HG03066 (cell line): ENCODE measurements around the gene SEPSECS.
"Not testable (repeated sequence)": the region's sequence is repeated elsewhere in the genome, so short reads cannot be mapped to it uniquely, and the experiment has no call there.

Source experiments
- ATAC-seq: cut with Tn5 transposase; IDR thresholded peaks from one replicate; pipeline ENCODE4 v1.9.1; 2021; ENCODE audit warnings: low read depth; ENCODE audit not compliant: unreplicated experiment

Gene SEPSECS

DNA sequence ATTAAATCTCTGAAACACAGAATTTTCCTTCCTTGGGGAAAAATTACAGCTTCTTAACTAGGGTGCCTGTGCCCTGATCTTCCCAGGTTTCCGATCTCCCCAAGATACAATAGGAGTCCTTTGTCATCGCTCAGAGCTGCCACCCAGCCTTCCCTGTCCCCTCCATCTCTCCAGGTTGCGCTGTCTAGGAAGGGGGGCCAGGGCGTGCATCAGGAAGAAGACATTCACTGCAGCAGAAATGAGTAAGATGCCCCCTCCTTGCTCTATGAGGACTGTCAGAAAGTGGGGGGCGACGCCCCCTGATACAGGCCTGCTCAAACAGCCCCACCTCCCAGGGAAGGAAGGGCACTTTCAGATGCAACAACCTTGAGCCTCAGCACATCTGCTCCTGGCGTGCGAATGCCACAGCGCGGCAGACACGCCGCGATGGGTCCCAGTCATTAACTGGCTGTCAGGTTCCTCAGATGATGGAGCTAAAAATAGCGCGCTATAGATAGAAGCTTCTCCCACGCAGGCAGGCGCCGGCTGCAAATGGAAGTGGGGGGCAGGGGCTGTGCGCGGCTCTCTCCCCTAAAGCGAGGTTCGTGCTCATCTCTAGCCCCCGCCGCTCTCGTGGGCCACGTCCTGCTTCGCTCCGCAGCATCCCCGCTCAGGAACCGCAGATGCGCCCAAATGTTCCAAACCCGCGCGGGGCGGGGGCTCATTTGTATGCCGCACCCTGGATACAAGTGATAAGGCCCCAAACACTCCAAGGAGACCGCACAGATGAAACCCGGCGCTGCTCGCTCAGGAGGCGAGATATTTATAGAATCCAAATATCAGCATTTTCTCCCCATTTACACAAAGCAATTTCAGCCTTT, 71.9 kb downstream of the SEPSECS start:
- ATAC-seq: peak; percentile 64

DNA sequence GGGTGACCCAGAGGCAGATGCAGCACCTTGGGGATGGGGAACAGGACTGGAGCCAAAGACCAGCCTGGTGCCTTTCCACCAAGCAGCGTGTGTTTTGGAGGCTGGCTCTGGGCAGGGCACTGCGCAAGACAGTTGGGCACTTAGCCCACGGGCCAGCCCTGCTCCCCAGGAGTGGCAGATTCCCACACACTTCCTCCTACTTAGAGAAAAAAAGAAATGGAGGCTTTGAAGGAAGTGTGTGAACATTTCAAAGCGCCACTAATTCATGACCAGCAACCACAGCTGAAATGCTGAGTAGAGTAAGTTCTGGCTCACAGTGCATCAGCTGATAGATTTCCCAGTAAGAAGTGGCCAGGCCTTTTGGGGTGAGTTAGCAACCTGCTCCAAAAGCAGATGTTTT, 74.6 kb downstream of the SEPSECS start:
- ATAC-seq: no peak

DNA sequence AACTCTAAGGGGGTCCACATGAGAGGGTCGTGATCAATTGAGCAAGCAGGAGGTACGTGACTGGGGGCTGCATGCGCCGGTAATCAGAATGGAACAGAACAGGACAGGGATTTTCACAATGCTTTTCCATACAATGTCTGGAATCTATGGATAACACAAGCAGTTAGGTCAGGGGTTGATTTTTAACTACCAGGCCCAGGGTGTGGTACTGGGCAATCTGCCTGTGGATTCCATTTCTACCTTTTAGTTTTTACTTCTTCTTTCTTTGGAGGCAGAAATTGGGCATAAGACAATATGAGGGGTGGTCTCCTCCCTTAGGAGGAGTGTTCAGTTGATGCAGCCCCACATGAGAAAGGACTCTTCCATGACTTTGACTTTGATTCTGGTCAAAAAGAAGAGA, 76.8 kb downstream of the SEPSECS start:
- not testable (repeated sequence) for ATAC-seq

DNA sequence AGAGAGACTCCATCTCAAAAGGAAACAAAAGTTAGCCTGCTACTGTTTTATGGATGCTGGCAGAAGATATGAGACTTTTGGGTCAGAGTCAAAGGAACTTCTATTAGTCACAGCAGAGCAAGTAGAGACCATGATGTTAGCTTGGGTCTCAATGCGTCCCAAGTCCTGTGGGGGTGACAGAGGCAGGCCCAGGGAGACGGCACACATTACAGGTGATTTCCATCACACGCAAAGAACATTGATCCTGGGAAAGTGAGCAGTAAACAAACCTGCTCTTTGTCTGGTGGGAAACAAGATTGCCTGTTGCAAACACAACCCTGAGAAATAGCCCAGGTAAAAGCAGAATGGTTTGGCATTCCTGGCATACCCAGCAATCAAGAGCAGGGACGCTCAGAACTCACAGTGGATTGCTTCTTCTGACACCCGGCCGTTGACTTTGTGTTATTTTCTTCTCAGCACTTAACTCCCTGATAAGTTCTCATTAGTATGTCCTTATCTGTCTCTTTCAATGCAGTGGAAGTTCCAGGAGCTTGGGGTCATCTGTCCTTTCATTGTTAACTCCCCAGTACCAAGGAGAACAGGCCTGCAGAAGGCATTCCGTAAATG, 78.3 kb downstream of the SEPSECS start:
- ATAC-seq: no peak

DNA sequence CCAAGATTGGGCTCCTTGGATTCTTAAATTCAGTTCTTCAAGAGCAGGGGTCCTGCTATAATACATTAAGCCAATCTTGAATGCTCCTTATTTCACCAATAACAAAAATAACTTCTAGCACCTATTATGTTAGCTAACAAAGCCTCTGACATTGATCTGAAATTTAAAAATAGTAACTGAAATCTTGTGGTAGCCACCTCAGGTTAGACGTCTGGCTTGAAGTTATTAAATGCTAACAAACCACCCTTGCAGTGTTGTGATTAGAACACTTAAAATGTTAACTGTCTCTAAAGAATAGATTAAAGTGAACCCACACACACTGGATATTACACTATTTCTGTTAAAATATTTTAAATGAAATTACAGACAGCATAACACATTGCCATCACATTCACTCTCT, 79.7 kb downstream of the SEPSECS start:
- ATAC-seq: no peak

DNA sequence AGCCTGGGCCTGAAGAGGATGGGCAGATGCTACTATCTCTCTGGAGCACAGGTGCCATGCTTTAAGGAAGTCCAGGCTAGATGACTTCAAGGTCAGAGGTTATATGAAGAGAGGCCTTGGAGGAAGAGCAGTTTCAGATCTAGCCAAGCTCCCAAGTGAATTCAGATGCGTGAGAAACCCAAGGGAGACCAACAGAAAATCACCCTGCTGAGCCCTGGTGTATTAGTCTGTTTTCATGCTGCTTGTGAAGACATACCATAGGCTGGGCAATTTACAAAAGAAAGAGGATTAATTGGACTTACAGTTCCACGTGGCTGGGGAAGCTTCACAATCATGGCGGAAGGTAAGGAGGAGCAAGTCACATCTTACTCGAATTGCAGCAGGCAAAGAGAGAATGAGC, 81.7 kb downstream of the SEPSECS start:
- ATAC-seq: no peak

DNA sequence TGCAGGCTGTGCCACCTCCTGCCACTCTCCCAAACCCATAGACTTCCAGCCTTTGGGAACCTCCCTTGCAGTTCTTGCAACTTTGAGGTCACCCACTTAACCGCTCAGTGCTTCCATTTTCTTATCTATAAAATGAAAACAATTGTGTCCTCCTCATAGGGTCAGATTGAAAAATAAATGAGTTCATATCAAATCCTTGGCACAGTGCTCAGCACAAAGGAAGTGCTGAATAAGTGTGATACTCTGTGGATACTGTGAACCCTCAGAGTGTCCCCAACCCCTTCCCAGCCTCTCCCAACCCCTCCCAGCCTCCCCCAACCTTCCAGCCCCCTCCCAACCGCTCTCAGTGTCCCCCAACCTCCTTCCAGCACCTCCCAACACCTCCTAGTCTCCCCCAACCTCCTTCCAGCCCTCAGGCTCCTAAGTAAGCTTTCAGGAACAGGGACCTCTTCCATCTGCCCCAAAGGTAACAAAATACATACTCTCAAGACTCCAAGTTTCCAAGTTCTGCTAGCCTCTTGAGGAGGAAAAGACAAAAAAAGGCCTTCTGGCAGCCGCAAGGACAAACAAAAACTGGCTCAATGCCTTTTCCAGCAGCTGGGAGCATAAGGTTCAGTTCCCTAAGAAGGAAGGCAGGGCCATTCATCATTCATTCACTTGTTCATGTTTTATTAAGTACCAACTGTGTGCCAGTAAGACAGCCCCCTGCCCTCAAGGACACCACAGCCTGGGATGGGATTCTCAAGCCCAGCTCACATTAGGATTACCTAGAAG, 83.4 kb downstream of the SEPSECS start:
- ATAC-seq: no peak

DNA sequence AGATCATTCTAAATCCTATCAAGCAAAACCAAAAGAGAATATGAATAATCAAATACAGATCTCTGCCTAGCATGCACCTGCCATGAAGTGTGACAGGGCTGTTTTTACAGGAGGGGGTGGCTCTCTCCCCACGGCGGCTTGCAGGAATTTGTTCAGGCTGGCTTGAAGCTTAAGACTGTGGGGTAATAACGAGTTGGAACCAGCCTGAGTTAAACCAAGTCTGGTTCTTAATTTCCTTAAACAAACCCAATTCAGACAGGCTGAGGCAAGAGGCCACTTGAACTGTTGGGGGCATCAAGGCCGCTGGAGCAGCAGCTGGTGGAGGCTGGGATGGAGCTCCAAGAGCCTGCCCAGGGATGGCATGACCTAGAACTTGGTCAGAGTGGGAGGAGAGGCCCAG, 84.4 kb downstream of the SEPSECS start:
- ATAC-seq: no peak

DNA sequence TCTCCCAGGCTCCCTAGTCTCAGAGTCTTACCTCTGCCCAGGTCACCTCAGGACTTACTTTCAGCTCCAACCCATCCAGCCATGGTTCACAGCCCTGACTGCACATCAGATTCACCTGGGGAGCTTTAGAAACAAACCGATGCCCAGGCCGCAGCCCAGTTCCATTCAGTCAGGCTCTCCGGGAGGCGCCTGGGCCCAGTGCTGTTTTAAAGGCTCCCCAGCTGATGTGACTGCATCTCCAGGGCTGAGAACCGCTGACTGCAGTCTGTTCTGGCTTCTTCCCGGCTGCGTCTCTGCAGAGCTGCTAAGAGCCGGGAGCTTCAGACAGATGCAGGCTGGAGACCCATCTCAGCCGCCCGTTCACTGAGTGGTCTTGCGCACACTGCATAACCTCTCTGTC, 85.1 kb downstream of the SEPSECS start:
- no peak for ATAC-seq

DNA sequence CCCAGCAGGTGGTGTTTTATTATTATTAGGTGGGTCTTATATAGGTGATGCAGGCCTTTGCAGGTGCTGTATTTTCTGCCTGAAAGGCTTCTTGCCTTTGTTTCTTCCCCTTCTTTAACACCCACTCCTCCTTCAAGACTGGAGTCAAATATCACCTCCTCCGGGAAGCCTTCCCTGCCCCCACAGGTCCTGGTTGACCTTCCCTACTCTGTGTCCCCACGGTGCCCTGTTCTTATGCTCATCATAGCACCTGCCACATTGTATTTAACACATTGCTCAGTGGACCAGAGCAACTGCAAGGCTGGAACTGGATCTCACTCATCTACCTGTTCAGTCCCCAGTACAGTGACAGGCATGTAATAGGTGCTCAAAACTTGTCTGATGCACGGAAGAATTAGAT, 89.7 kb downstream of the SEPSECS start:
- no peak for ATAC-seq
